IMR-90 (cell line): Measurements from ENCODE around the gene SORCS1. TPM values are rescaled to one million over a fixed set of nuclear protein-coding genes. Genes with fewer than 3 reads are reported as not detected.

Experiments used
- ATAC-seq: fragments of 200-7000 bp; cut with Tn5 transposase; 2 replicates; pipeline ENCODE4 v1.9.1; 2020; ENCODE audit warnings: low read depth, mild to moderate bottlenecking, moderate library complexity
- BruUV-seq: library from RNA; stranded (reverse); fragments of 400-500 nt; replicated peaks from 2 replicates; lab custom pipeline; 2021; lab: Mats Ljungman, UMichigan
- CTCF ChIA-PET: fragments of 300-600 bp; formaldehyde crosslinking; extraction: SDS; loops from one replicate; lab custom pipeline; 2021; ENCODE audit warnings: antibody characterized with exemption; lab: Yijun Ruan, JAX
- POLR2A ChIA-PET: fragments of 300-600 bp; sonication (Branson Sonifier 250); formaldehyde crosslinking; loops from one replicate; lab custom pipeline; 2022; ENCODE audit warnings: antibody characterized with exemption; ENCODE audit not compliant: unreplicated experiment; lab: Charles Lee
- DNase-seq: peaks from one replicate; pipeline ENCODE4 v3.0.0; 2013
- H2AFZ ChIP-seq: replicated peaks from 2 replicates; pipeline ENCODE3; 2013; ENCODE audit warnings: low read length, mild to moderate bottlenecking; ENCODE audit not compliant: poor library complexity
- H2AK5ac ChIP-seq: 2 replicates; pipeline ENCODE4 v1.6.1; 2013; ENCODE audit warnings: low read depth, low read length, inconsistent platforms
- H2AK9ac ChIP-seq: replicated peaks from 2 replicates; pipeline ENCODE3; 2013; ENCODE audit warnings: mild to moderate bottlenecking, low read depth, low read length, moderate library complexity; ENCODE audit not compliant: poor library complexity
- H2BK120ac ChIP-seq: 2 replicates; pipeline ENCODE4 v1.6.1; 2013; ENCODE audit warnings: low read depth, low read length, inconsistent platforms
- H2BK15ac ChIP-seq: 3 replicates; pipeline ENCODE4 v1.6.1; 2013; ENCODE audit warnings: low read depth, low read length, inconsistent platforms
- H2BK20ac ChIP-seq: 2 replicates; pipeline ENCODE4 v1.6.1; 2013; ENCODE audit warnings: low read depth, mild to moderate bottlenecking, inconsistent platforms, low read length, moderate library complexity
- H2BK5ac ChIP-seq: 2 replicates; pipeline ENCODE4 v1.6.1; 2013; ENCODE audit warnings: mild to moderate bottlenecking, low read depth, low read length, inconsistent platforms; ENCODE audit not compliant: poor library complexity, severe bottlenecking
- H3K14ac ChIP-seq: replicated peaks from 2 replicates; pipeline ENCODE4 v1.6.1; 2013; ENCODE audit warnings: low read depth, low read length, inconsistent platforms
- H3K18ac ChIP-seq: 2 replicates; pipeline ENCODE4 v1.6.1; 2013; ENCODE audit warnings: low read depth, low read length, control low read depth
- H3K23ac ChIP-seq: 2 replicates; pipeline ENCODE4 v1.6.1; 2013; ENCODE audit warnings: low read depth, low read length, inconsistent platforms
- H3K27ac ChIP-seq: 2 replicates; pipeline ENCODE4 v1.5.1; 2013; ENCODE audit warnings: mild to moderate bottlenecking, control low read depth, low read length; ENCODE audit not compliant: insufficient read depth
- H3K27me3 ChIP-seq: 2 replicates; pipeline ENCODE4 v1.6.1; 2013; ENCODE audit warnings: low read length; ENCODE audit not compliant: control insufficient read depth, insufficient read depth
- H3K36me3 ChIP-seq: 2 replicates; pipeline ENCODE4 v1.6.1; 2013; ENCODE audit warnings: low read length, mixed read lengths; ENCODE audit not compliant: control insufficient read depth, insufficient read depth
- H3K4ac ChIP-seq: 2 replicates; pipeline ENCODE4 v1.6.1; 2013; ENCODE audit warnings: low read depth, low read length, inconsistent platforms
- H3K4me1 ChIP-seq: 2 replicates; pipeline ENCODE4 v1.6.1; 2013; ENCODE audit warnings: low read length, mixed read lengths; ENCODE audit not compliant: control insufficient read depth, insufficient read depth
- H3K4me2 ChIP-seq: 2 replicates; pipeline ENCODE4 v1.6.1; 2013; ENCODE audit warnings: low read depth, mild to moderate bottlenecking, control low read depth, low read length, moderate library complexity
- H3K4me3 ChIP-seq: 2 replicates; pipeline ENCODE4 v1.5.1; 2013; ENCODE audit warnings: low read depth, mild to moderate bottlenecking, control low read depth, low read length, moderate library complexity; ENCODE audit not compliant: insufficient read depth
- H3K56ac ChIP-seq: 2 replicates; pipeline ENCODE4 v1.6.1; 2013; ENCODE audit warnings: low read length, inconsistent platforms; ENCODE audit not compliant: insufficient read depth; ENCODE audit errors: extremely low read depth
- H3K79me1 ChIP-seq, 2 experiments: 2 replicates each; pipeline ENCODE4 v1.6.1; 2013; ENCODE audit warnings: low read length in 2 of 2, inconsistent platforms in 1 of 2, low read depth in 1 of 2
- H3K9ac ChIP-seq: 2 replicates; pipeline ENCODE4 v1.6.1; 2013; ENCODE audit warnings: low read depth, low read length, control low read depth
- H3K9me1 ChIP-seq: 2 replicates; pipeline ENCODE4 v1.6.1; 2013; ENCODE audit warnings: low read length, inconsistent platforms; ENCODE audit not compliant: insufficient read depth
- H3K9me3 ChIP-seq: 2 replicates; pipeline ENCODE4 v1.6.1; 2013; ENCODE audit warnings: low read length; ENCODE audit not compliant: control insufficient read depth, insufficient read depth
- H4K20me1 ChIP-seq: 2 replicates; pipeline ENCODE4 v1.6.1; 2013; ENCODE audit warnings: low read length, inconsistent platforms; ENCODE audit not compliant: insufficient read depth
- H4K5ac ChIP-seq: 2 replicates; pipeline ENCODE4 v1.6.1; 2013; ENCODE audit warnings: mild to moderate bottlenecking, low read depth, low read length, control low read depth
- H4K8ac ChIP-seq, 2 experiments: 2 replicates each; pipeline ENCODE4 v1.6.1; 2013; ENCODE audit warnings: low read depth in 2 of 2, low read length in 2 of 2, control low read depth in 1 of 2, inconsistent platforms in 1 of 2
- H4K91ac ChIP-seq: 2 replicates; pipeline ENCODE4 v1.6.1; 2013; ENCODE audit warnings: low read depth, low read length, inconsistent platforms; ENCODE audit not compliant: insufficient read depth
- CEBPB ChIP-seq: IDR thresholded peaks from 2 replicates; pipeline ENCODE4 v1.6.1; 2012; ENCODE audit warnings: low read depth, low read length, improper control_type of control experiment
- CTCF ChIP-seq: conservative IDR thresholded peaks from 2 replicates; pipeline ENCODE4 v1.5.1; 2012; ENCODE audit warnings: mild to moderate bottlenecking, low read depth, low read length, improper control_type of control experiment
- FOS ChIP-seq: fragments of 150-350 bp; IDR thresholded peaks from 2 replicates; pipeline ENCODE4 v1.6.1; 2016; ENCODE audit warnings: low read depth, low read length
- MAFK ChIP-seq: IDR thresholded peaks from 2 replicates; pipeline ENCODE4 v1.6.1; 2012; ENCODE audit warnings: low read depth, low read length, improper control_type of control experiment
- MAZ ChIP-seq: IDR thresholded peaks from 2 replicates; pipeline ENCODE4 v1.6.1; 2012; ENCODE audit warnings: low read depth, mild to moderate bottlenecking, low read length, improper control_type of control experiment, moderate library complexity, borderline replicate concordance
- MXI1 ChIP-seq: IDR thresholded peaks from 2 replicates; pipeline ENCODE4 v1.6.1; 2012; ENCODE audit warnings: low read depth, mild to moderate bottlenecking, low read length, moderate library complexity, borderline replicate concordance
- RAD21 ChIP-seq: IDR thresholded peaks from 2 replicates; pipeline ENCODE4 v1.6.1; 2012; ENCODE audit warnings: low read length, improper control_type of control experiment
- RCOR1 ChIP-seq: IDR thresholded peaks from 2 replicates; pipeline ENCODE4 v1.6.1; 2012; ENCODE audit warnings: mild to moderate bottlenecking, low read length, improper control_type of control experiment; ENCODE audit not compliant: insufficient replicate concordance
- RFX5 ChIP-seq: IDR thresholded peaks from 2 replicates; pipeline ENCODE4 v1.8.0; 2012; ENCODE audit warnings: low read depth, mild to moderate bottlenecking, low read length, moderate library complexity
- WGBS, 2 experiments: methylation state at CpG; one replicate each; pipeline versions ENCODE4 v1.1.5 to v1.1.7; 2013; ENCODE audit warnings: missing lambda C conversion rate in 2 of 2; ENCODE audit not compliant: insufficient read length in 1 of 2; ENCODE audit errors: extremely low coverage in 2 of 2; 5-methylcytosine and 5-hydroxymethylcytosine counted together
- dilution Hi-C: fragments of 300-500 bp; cut with HindIII; formaldehyde crosslinking; loops from one replicate; pipeline ENCODE4 v1.14.3; 2018; ENCODE audit warnings: low sequenced_read_pairs; ENCODE audit not compliant: unreplicated experiment
- in situ Hi-C: fragments of 300-500 bp; cut with MboI; formaldehyde crosslinking; loops from 3 replicates; pipeline ENCODE4 v1.14.3; 2019; ENCODE audit warnings: low sequenced_read_pairs, inconsistent platforms, mixed read lengths
- intact Hi-C: fragments of 100-400 bp; cut with micrococcal nuclease; formaldehyde crosslinking; loops from 2 replicates; pipeline ENCODE4 v1.10.0; 2022
- polyA plus RNA-seq, 3 experiments: library from polyadenylated mRNA; depleted of rRNA; stranded (reverse); fragments of >200 nt; gene quantifications; 2 replicates each; pipeline ENCODE4 v1.2.3, GENCODE V29; 2012; ENCODE audit warnings: low replicate concordance in 1 of 3
- total RNA-seq: library from RNA; depleted of rRNA; stranded (reverse); fragments of >200 nt; gene quantifications from 2 replicates; pipeline ENCODE4 v1.2.3, GENCODE V29; 2012

The SORCS1 gene
- total and polyA plus RNA-seq, 2 of the 4 experiments (the other 2 are of a cell fraction): under 0.01 TPM; not detected in 1

- H4K5ac ChIP-seq: no peak overlapping the region
Measured at GRCh38 chr10:107214261-107214660, 49.8 kb upstream of the SORCS1 start.

More at GRCh38 chr10:107214261-107214660, 49.8 kb upstream of the SORCS1 start:
- H3K9me1 ChIP-seq: no peaks in the 10 kb centered on the region
- WGBS, 2 experiments: no CpG with 5 or more reads among the region's 2 CpGs
- no peak overlapping the region for H3K4me3 ChIP-seq
- no peaks in the 10 kb centered on the region for H3K4me1 ChIP-seq
- no peaks in the 10 kb centered on the region for H4K20me1 ChIP-seq
- ATAC-seq (no peak), DNase-seq (no peak)
- H3K9me3 ChIP-seq: peaks cover 16% of the 10 kb centered on the region
- ChIA-PET CTCF (no interaction called here), POLR2A (no interaction called here)
- no peak overlapping the region for H3K4ac ChIP-seq
- H2BK15ac ChIP-seq: no peak overlapping the region
- H3K79me1 ChIP-seq: no peaks in the 10 kb centered on the region
- H2BK5ac ChIP-seq: no peak overlapping the region
- H3K4me2 ChIP-seq: no peak overlapping the region
- dilution Hi-C loops (no loop called here), in situ Hi-C loops (no loop called here), intact Hi-C loops (no loop called here)
- H4K8ac ChIP-seq: no peak overlapping the region
- no TSS peak for BruUV-seq
- no peak overlapping the region for H3K27ac ChIP-seq
- H3K27me3 ChIP-seq: no peaks in the 10 kb centered on the region
- TF ChIP-seq CEBPB (no peak), RCOR1 (no peak), CTCF (no peak), MXI1 (no peak), RAD21 (no peak), FOS (no peak), MAZ (no peak), RFX5 (no peak), MAFK (no peak)
- no peak overlapping the region for H2AK9ac ChIP-seq
- no peak overlapping the region for H3K23ac ChIP-seq
- H2AFZ ChIP-seq: no peak overlapping the region
- no peak overlapping the region for H2BK20ac ChIP-seq
- no peak overlapping the region for H3K14ac ChIP-seq
- H3K56ac ChIP-seq: no peak overlapping the region
- H2AK5ac ChIP-seq: no peak overlapping the region
- H3K36me3 ChIP-seq: no peaks in the 10 kb centered on the region
- H3K18ac ChIP-seq: no peak overlapping the region
- H4K91ac ChIP-seq: no peak overlapping the region
- no peak overlapping the region for H2BK120ac ChIP-seq
- no peak overlapping the region for H3K9ac ChIP-seq
